ENCODE measurements around the gene LRPAP1. TPM values are rescaled to one million over a fixed set of nuclear protein-coding genes. Genes with fewer than 3 reads are reported as not detected.

LRPAP1 gene
- total RNA-seq, 1 donor from 2014 or later, result 152 TPM

- DNase-seq (ENCODE audit: extremely low spot score, unreplicated experiment), result peak; percentile 65
- no peaks in the 10 kb centered on the region for H3K27me3 Mint-ChIP-seq
- H3K4me3 Mint-ChIP-seq, result peak overlapping the region; percentile 17
- no peak overlapping the region for H3K27ac Mint-ChIP-seq
- no peak for TF ChIP-seq CTCF (conservative IDR thresholded peaks at IDR 0.05)
- H3K36me3 Mint-ChIP-seq, result peaks cover 3% of the 10 kb centered on the region
- no peaks in the 10 kb centered on the region for H3K9me3 Mint-ChIP-seq
- peaks cover 18% of the 10 kb centered on the region for H3K4me1 Mint-ChIP-seq (ENCODE audit: unreplicated experiment)
Observed at GRCh38 chr4:3527914-3528876, 4.0 kb downstream of the LRPAP1 start.

DNA sequence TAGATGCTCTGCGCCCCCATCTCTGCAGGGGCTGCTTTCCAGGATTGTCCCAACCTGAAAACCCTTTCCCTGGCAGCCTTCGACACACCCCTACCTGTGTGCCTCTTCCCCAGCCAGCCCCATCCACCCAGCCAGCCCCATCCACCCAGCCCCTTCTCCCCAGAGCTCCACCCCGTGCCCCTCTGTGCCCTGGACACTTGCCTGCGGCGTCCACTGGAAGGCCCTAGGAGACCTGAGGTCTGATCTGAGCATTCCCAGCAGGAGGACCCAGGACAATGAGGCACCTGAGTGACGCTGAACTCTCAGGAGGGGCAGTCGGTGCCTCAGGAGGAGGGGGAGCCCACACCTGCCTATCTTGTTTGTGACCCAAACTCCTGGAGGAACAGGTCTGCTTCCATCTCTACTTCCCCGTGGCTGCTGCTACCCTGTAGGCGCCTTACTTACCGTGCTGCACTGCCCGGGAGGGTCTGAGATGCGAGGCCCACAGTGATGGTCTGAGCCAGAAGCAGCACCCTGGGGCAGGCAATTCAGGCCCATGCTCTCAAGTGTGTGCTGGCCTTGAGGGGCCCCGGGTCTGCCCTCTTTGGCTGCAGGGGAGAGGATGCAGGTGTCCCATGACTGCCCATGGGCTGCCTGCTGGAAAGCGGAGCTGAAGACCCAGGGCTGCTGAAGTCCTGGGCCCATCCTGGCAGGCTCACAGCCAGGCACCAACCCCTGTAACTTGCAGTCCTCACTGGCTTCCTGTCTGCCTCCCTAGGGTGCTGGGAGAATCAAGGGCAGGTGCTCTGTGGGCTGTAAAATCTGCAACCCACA, 4.9 kb downstream of the LRPAP1 start:
- H3K27me3 Mint-ChIP-seq, result no peaks in the 10 kb centered on the region
- no peak overlapping the region for H3K27ac Mint-ChIP-seq
- no peak for TF ChIP-seq CTCF (conservative IDR thresholded peaks at IDR 0.05)
- H3K36me3 Mint-ChIP-seq, result peaks cover 3% of the 10 kb centered on the region
- H3K4me1 Mint-ChIP-seq (ENCODE audit: unreplicated experiment), result peaks cover 18% of the 10 kb centered on the region
- no peaks in the 10 kb centered on the region for H3K9me3 Mint-ChIP-seq
- DNase-seq (ENCODE audit: extremely low spot score, unreplicated experiment), result no peak
- H3K4me3 Mint-ChIP-seq, result no peak overlapping the region

DNA sequence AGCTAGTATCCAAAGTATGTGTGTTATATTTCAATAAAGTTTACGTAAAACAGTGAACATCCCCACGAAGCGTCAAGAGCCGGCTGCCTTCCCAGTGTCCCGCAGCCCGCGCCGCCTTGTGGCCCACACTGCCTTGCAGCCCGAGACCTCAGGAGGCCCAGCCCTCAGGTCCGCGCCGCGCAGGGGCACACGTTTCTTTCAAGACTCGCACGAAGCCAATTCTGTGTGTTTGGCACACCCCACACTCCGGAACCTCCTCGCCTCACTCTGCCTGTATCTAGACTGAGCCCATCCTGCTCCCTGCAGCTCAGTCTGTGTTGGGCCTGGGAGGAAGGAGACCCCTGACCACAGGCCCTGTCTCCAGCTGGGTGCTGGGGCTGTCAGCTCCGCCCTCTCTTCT, 5.8 kb downstream of the LRPAP1 start:
- DNase-seq (ENCODE audit: extremely low spot score, unreplicated experiment), result no peak
- peaks cover 14% of the 10 kb centered on the region for H3K4me1 Mint-ChIP-seq (ENCODE audit: unreplicated experiment)

DNA sequence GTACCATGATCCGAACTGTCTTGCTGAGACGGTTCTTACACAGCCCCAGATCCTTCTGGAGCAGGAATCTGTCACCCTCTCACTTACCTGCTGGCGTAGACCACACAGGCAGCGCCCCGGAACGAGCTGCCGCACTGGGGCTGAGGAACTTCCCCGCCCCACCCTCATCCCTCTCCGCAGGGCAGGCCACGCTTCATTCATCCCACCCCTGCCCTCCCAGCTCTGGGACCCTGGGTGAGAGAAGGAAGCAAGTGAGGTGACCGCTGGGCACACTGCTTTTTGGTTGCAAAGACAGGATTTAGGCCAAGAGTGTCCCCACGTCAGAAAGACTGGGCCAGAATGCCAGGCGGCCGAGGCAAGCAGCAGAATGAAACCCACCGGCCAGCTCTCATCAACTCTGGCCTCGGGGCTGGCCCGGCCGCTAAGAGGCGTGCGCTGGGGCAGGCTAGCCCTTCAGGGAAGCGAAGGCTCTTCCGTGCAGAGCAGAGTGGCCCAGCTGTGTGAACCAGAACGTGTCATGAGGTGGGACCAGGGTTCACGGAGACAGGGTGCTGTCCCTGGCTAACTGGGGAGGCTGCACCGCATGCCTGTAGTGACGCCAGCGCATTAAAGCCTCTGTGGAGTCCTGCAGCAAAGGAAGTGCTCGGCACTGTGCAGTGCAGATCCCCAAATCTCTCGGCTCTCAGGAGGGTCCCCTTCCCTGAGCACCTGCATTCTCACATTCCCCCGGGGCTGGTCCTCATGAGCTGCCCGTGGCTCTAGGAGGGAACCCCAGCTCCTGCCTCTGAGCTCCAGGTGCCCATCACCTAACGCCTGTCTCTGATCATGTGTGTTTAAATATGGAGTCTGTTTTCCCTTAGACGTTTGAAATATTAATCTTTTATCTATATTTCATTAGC, 6.4 kb downstream of the LRPAP1 start:
- no peak for TF ChIP-seq CTCF (conservative IDR thresholded peaks at IDR 0.05)
- Mint-ChIP-seq H3K4me1 (ENCODE audit: unreplicated experiment) (peaks cover 8% of the 10 kb centered on the region), H3K9me3 (no peaks in the 10 kb centered on the region), H3K36me3 (peaks cover 3% of the 10 kb centered on the region), H3K27me3 (no peaks in the 10 kb centered on the region), H3K27ac (no peak overlapping the region), H3K4me3 (no peak overlapping the region)
- no peak for DNase-seq (ENCODE audit: extremely low spot score, unreplicated experiment)

More for the DNA sequence above, 5.8 kb downstream of the LRPAP1 start:
- Mint-ChIP-seq H3K36me3 (peaks cover 3% of the 10 kb centered on the region), H3K9me3 (no peaks in the 10 kb centered on the region), H3K4me3 (no peak overlapping the region), H3K27me3 (no peaks in the 10 kb centered on the region), H3K27ac (no peak overlapping the region)
- TF ChIP-seq CTCF (conservative IDR thresholded peaks at IDR 0.05), result no peak

GRCh38 chr4:3524920-3525319, 7.3 kb downstream of the LRPAP1 start:
- H3K9me3 Mint-ChIP-seq, result no peaks in the 10 kb centered on the region
- H3K27me3 Mint-ChIP-seq, result no peaks in the 10 kb centered on the region
- H3K4me1 Mint-ChIP-seq (ENCODE audit: unreplicated experiment), result peaks cover 5% of the 10 kb centered on the region
- H3K36me3 Mint-ChIP-seq, result peaks cover under 1% of the 10 kb centered on the region
- no peak for TF ChIP-seq CTCF (conservative IDR thresholded peaks at IDR 0.05)
- H3K27ac Mint-ChIP-seq, result no peak overlapping the region
- no peak overlapping the region for H3K4me3 Mint-ChIP-seq
- DNase-seq (ENCODE audit: extremely low spot score, unreplicated experiment), result no peak
